ENCODE data around the gene BIRC3. TPM values are rescaled to one million over a fixed set of nuclear protein-coding genes. Genes with fewer than 3 reads are reported as not detected.

BIRC3 gene
- total RNA-seq (2022; extraction: Qiagen RNA extraction; ENCODE audit: low read depth): 30.8 to 49.7 TPM (median 45.9 TPM) in 5 replicates

GRCh38 chr11:102317099-102317767 is at the start of gene BIRC3:
Gene BIRC3, plus strand, starts transcription at chr11:102317484. Its CDS starts 7,026 bp downstream, at chr11:102324510.

GRCh38 chr11:102346748-102347461 is 29.6 kb downstream of the BIRC3 start, which contains the start of gene BIRC2:
Gene BIRC2, plus strand, starts transcription at chr11:102347214. Its CDS starts 2,641 bp downstream, at chr11:102349855.

Other genes with a start within 250 kb of the BIRC3 start
- 45.5 to 75.2 TPM (median 60.5 TPM) in 5 replicates for gene YAP1, start 207.0 kb upstream of the BIRC3 start, total RNA-seq (2022; extraction: Qiagen RNA extraction; ENCODE audit: low read depth)
- gene BIRC2, start 29.7 kb downstream of the BIRC3 start, total RNA-seq (2022; extraction: Qiagen RNA extraction; ENCODE audit: low read depth): 26.9 to 35.5 TPM (median 31.1 TPM) in 5 replicates
- gene TMEM123, start 135.3 kb downstream of the BIRC3 start, total RNA-seq (2022; extraction: Qiagen RNA extraction; ENCODE audit: low read depth): 138 to 221 TPM (median 188 TPM) in 5 replicates
- 19.3 to 36.5 TPM (median 22.8 TPM) in 5 replicates for gene MMP7, start 213.3 kb downstream of the BIRC3 start, total RNA-seq (2022; extraction: Qiagen RNA extraction; ENCODE audit: low read depth)

Measured in A549 treated with ZK216348 at 1 μM for 4 hours (cell line).